ENCODE results near the gene DDX10.

- no peak for TF ChIP-seq CTCF (IDR thresholded peaks at IDR 0.05)
- TF ChIP-seq POLR2A (IDR thresholded peaks at IDR 0.05): no peak
Observed at GRCh38 chr11:108914211-108914610, 249.3 kb downstream of the DDX10 start.

All from uterus (tissue), 2 donors.